Hematopoietic multipotent progenitor cell treated with erythropoietin and hydrocortisone succinate and interleukin-3 and kit ligand, for 6 days (in vitro differentiated cells): Measurements from ENCODE around the gene GLG1.

Experiments
- DNase-seq: peaks from one replicate; pipeline ENCODE4 v3.0.0-alpha.2; 2015

GLG1 gene

DNA sequence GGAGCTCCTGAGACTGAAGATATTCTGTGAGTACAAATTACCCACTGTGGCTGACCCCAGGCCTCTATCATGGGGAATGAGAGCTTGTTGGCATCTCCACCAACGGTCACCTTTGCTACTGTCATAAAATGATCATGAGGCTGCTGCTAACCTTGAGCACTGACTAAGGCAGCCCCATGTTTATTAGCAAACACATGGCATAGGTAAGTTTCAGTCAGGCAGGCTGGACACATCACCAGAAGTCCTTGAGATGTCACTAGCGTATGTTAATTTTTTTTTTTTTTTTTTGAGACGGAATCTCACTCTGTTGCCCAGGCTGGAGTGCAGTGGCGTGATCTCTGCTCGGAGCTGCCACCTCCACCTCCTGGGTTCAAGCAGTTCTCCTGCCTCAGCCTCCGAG, 1.5 kb upstream of the GLG1 start:
- no peak for DNase-seq

DNA sequence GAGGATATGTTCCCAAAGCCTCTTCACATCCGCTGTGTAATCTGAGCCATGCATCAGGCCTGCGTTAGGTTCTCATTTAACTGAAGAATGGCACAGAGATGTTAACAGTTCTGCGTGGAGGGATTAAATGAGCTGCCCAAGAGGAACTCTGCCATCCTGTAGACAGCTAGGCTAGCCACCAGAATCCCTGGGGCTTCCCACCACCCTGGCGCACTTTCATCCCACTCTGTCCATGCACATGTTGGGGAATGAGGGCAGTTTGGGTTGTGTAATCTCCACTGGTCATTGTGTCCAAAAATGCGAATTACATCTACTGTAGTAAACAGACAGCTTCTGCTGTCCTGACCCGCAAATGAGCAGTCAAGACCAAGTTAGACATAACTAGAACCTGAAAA, 1.0 kb upstream of the GLG1 start:
- DNase-seq, result no peak

- no peak for DNase-seq
Observed at GRCh38 chr16:74607310-74607961, 522 bp upstream of the GLG1 start.

DNA sequence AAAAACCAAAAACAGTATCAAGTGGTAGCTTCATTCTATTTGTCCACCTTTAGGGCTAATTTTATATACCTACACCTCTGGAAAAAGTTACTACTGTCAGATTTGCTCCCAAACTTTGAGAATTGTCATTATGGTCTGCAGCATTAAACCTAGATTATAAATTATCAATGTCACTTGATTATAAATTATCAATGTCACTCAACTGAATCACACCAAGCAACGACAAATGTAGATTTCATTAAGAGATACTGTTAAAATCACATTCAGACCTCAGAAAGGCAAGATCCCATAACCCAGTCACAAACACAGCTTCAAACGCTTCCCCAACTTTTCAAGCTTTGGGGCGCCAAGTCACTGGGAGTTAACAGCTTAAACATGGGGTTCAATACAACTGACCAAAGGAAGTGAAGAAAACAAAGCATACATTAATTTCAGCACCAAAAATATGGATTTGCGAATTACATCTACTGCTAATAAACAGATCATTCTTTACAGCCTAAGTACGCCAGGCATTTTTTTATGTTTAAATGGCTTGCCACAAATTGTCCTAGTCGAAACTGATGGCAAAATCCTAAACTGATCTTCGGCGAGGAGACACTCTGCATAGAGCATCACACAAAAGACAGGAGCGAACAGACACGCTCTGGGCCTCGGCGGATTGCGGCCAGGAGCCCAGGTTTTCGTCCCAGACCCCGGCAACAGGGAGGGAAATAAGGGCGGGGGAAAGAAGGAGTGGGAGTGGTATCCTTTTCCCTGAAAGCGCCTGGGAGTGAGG, 981 bp downstream of the GLG1 start:
- no peak for DNase-seq

GRCh38 chr16:74605332-74605731, 1.6 kb downstream of the GLG1 start:
- no peak for DNase-seq

GRCh38 chr16:74603848-74604247, 3.1 kb downstream of the GLG1 start:
- DNase-seq, result no peak

DNA sequence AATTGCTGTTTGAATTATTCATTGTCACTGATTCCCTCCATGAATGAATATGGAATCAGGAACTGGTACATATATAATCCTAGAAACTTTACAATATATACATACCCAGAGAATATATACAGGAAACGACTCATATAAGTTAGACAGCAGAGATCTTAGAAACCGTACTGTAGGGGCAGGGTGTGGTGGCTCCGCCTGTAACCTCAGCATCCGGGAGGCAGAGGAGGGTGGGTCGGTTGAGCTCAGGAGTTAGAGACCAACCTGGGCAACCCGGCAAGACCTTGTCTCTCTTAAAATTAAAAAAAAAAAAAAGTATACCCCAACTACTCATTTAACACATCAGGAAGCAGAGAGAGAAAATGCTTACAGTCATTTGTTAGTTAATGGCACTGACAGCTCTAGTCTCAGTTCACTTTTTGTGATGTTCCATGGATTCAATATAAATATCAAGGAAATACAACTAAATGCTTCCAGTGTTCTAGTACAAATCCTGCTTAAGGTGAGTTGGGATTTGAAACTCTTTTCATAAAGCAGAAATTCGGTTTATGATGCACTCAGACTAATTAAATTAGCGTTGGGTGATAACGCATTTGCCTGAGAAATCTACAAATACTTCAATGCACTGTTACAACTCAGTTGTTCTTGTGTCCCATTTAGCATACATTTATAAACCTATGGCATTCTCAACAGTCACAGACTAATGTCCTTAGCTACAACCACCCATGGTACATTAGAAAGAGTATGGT, 5.6 kb downstream of the GLG1 start:
- peak; percentile 66 for DNase-seq

GRCh38 chr16:74596586-74596985, 10.3 kb downstream of the GLG1 start:
- no peak for DNase-seq

DNA sequence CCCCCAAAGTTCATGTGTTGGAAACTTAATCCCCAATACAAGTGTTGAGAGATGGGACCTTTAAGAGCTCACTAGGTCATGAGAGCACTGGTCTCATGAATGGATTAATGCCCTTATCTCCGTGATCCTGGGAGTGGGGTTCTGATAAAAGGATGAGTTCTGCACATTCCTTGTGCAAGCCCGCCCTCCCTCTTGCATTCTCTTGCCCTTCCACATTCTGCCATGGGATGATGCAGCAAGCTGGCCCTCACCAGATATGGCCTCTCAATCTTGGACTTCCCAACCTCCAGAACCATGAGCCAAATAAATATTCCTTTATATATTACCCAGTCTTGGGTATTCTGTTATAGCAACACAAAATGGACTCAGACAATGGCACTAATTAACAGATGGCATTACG, 14.1 kb downstream of the GLG1 start:
- no peak for DNase-seq

GRCh38 chr16:74591876-74592650, 14.9 kb downstream of the GLG1 start:
- DNase-seq, result no peak

DNA sequence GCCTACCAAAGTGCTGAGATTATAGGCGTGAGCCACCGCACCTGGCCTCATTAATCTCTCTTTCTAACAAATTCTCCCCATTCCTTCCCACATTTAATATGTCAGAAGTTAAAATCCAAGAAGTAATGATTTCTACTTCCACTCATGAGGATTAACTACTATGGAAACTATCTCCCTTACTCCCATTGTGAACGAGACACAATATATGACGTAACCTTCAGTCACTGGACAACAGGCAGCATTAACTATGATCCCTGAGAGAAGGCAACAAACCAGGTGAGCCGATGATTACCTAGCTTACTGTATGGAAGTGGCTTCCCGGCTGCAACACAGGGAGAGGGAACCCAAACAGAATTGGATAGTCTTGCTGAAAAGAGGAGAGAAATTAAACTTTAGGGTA, 20.0 kb downstream of the GLG1 start:
- no peak for DNase-seq

GRCh38 chr16:74585846-74586443, 21.0 kb downstream of the GLG1 start:
- DNase-seq, result peak; percentile 32

GRCh38 chr16:74583926-74584666, 22.8 kb downstream of the GLG1 start:
- DNase-seq, result no peak

DNA sequence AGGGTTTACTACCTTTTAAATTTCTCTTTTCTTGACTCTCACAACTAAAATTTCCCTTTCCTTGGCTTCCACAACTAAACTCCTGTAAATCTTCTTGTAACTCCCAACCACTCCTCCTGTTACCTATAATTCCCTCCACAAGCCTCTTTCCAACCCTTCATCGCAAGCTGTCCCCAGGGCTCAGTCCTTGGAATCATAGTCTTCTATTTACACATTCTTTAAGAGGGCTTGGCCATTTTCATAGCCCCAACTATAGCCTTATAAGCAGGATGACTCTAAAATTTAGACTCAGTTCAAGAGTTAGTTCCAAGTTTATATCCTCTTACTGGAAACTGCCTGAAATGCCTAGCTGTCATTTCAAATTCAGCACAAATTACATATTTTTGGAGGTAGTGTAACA, 23.9 kb downstream of the GLG1 start:
- no peak for DNase-seq

- DNase-seq, result no peak
Observed at GRCh38 chr16:74580833-74581232, 26.1 kb downstream of the GLG1 start.

- no peak for DNase-seq
Observed at GRCh38 chr16:74578838-74579237, 28.1 kb downstream of the GLG1 start.

- DNase-seq, result no peak
Observed at GRCh38 chr16:74578433-74578832, 28.5 kb downstream of the GLG1 start.

- DNase-seq, result no peak
Observed at GRCh38 chr16:74577882-74578366, 29.0 kb downstream of the GLG1 start.

- no peak for DNase-seq
Observed at GRCh38 chr16:74575807-74576643, 30.9 kb downstream of the GLG1 start.

DNA sequence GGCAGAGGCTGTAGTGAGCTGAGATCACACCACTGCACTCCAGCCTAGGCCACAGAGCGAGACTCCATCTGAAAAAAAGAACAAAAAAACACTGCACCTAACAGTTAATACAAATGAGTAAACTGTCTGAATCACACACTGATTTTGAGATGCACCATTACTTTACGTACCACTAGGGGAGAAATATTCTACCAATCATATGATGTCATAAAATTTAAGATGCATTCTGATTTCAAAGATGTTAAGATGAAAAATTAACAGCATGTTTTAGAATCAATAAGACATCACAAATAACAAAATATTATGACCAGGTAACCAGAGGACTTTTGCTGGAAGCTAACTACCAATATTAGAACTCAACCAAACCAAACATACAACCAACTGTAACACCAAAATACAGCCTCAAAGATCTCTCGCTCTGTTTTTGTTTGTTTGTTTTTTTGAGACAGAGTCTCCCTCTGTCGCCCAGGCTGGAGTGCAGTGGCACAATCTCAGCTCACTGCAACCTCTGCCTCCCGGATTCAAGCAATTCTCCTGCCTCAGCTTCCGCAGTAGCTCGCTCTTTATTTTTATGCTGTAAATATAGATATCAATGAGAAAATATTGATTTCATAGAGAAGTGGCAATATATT, 31.6 kb downstream of the GLG1 start:
- DNase-seq, result no peak
